ENCODE measurements around the gene XPR1.
"Not testable (repeated sequence)": the region's sequence is repeated elsewhere in the genome, so short reads cannot be mapped to it uniquely, and the experiment has no call there.

Gene XPR1

GRCh38 chr1:180710746-180711145 is 78.9 kb downstream of the XPR1 start:
- DNase-seq (ENCODE audit: extremely low read depth in 1 of 2, low read depth in 1 of 2): not testable (repeated sequence)

GRCh38 chr1:180711260-180711659 is 79.4 kb downstream of the XPR1 start:
- not testable (repeated sequence) for DNase-seq (ENCODE audit: extremely low read depth in 1 of 2, low read depth in 1 of 2)

GRCh38 chr1:180720753-180721152 is 88.9 kb downstream of the XPR1 start:
- DNase-seq (ENCODE audit: extremely low read depth in 1 of 2, low read depth in 1 of 2): no peak

GRCh38 chr1:180722586-180722985 is 90.8 kb downstream of the XPR1 start:
- no peak for DNase-seq (ENCODE audit: extremely low read depth in 1 of 2, low read depth in 1 of 2)

- DNase-seq (ENCODE audit: extremely low read depth in 1 of 2, low read depth in 1 of 2): no peak
Observed at GRCh38 chr1:180724055-180724454, 92.2 kb downstream of the XPR1 start.

- not testable (repeated sequence) for DNase-seq (ENCODE audit: extremely low read depth in 1 of 2, low read depth in 1 of 2)
Observed at GRCh38 chr1:180726024-180726423, 94.2 kb downstream of the XPR1 start.

- not testable (repeated sequence) for DNase-seq (ENCODE audit: extremely low read depth in 1 of 2, low read depth in 1 of 2)
Observed at GRCh38 chr1:180727751-180728150, 95.9 kb downstream of the XPR1 start.

GRCh38 chr1:180728472-180729106 is 96.8 kb downstream of the XPR1 start:
- DNase-seq (ENCODE audit: extremely low read depth in 1 of 2, low read depth in 1 of 2): no peak

- no peak for DNase-seq (ENCODE audit: extremely low read depth in 1 of 2, low read depth in 1 of 2)
Observed at GRCh38 chr1:180731131-180731530, 99.3 kb downstream of the XPR1 start.

- DNase-seq (ENCODE audit: extremely low read depth in 1 of 2, low read depth in 1 of 2): no peak
Observed at GRCh38 chr1:180732866-180733265, 101.0 kb downstream of the XPR1 start.

- DNase-seq (ENCODE audit: extremely low read depth in 1 of 2, low read depth in 1 of 2): no peak
Observed at GRCh38 chr1:180734366-180734765, 102.5 kb downstream of the XPR1 start.

GRCh38 chr1:180742663-180743062 is 110.8 kb downstream of the XPR1 start:
- no peak for DNase-seq (ENCODE audit: extremely low read depth in 1 of 2, low read depth in 1 of 2)

- DNase-seq (ENCODE audit: extremely low read depth in 1 of 2, low read depth in 1 of 2): no peak
Observed at GRCh38 chr1:180743868-180744267, 112.0 kb downstream of the XPR1 start.

- DNase-seq (ENCODE audit: extremely low read depth in 1 of 2, low read depth in 1 of 2): no peak
Observed at GRCh38 chr1:180745098-180745497, 113.3 kb downstream of the XPR1 start.

GRCh38 chr1:180751921-180752320 is 120.1 kb downstream of the XPR1 start:
- DNase-seq (ENCODE audit: extremely low read depth in 1 of 2, low read depth in 1 of 2): no peak

GRCh38 chr1:180754453-180754852 is 122.6 kb downstream of the XPR1 start:
- DNase-seq (ENCODE audit: extremely low read depth in 1 of 2, low read depth in 1 of 2): no peak

- DNase-seq (ENCODE audit: extremely low read depth in 1 of 2, low read depth in 1 of 2): no peak
Observed at GRCh38 chr1:180757657-180758056, 125.8 kb downstream of the XPR1 start.

GRCh38 chr1:180762796-180763195 is 131.0 kb downstream of the XPR1 start:
- no peak for DNase-seq (ENCODE audit: extremely low read depth in 1 of 2, low read depth in 1 of 2)

- no peak for DNase-seq (ENCODE audit: extremely low read depth in 1 of 2, low read depth in 1 of 2)
Observed at GRCh38 chr1:180765151-180765550, 133.3 kb downstream of the XPR1 start.

- DNase-seq (ENCODE audit: extremely low read depth in 1 of 2, low read depth in 1 of 2): no peak
Observed at GRCh38 chr1:180769889-180770288, 138.1 kb downstream of the XPR1 start.

- no peak for DNase-seq (ENCODE audit: extremely low read depth in 1 of 2, low read depth in 1 of 2)
Observed at GRCh38 chr1:180773210-180773865, 141.5 kb downstream of the XPR1 start.

- no peak for DNase-seq (ENCODE audit: extremely low read depth in 1 of 2, low read depth in 1 of 2)
Observed at GRCh38 chr1:180775801-180776200, 144.0 kb downstream of the XPR1 start.
